ENCODE data around the gene OXCT2. TPM values are rescaled to one million over a fixed set of nuclear protein-coding genes. Genes with fewer than 3 reads are reported as not detected.

Gene OXCT2
- total RNA-seq, 1 donor from 2014 or later, result 0.36 TPM

DNA sequence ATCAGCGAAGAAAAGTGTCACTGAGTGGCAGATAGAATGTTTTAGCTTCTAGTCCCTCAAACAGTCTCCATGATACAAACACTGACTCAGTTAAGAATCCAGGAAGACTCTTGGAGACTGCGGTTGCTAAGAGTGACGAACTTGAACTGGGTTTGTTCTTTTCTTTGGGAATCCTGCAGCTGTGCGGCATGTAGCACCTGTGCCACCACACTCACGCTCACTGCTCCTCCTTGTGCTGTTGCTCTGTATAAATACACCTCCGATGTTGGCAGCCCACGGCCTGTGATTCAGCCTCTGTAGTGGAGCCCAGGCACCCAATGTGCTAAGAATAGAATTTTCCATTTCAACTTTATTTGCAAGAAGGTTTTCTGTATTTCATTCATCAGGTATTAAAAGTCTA lies 38.0 kb downstream of the OXCT2 start:
- DNase-seq (ENCODE audit: low spot score), result no peak
- Mint-ChIP-seq H3K27ac (ENCODE audit: unreplicated experiment) (no peak overlapping the region), H3K4me1 (ENCODE audit: unreplicated experiment) (no peaks in the 10 kb centered on the region), H3K27me3 (ENCODE audit: unreplicated experiment) (peaks cover 10% of the 10 kb centered on the region), H3K9me3 (ENCODE audit: unreplicated experiment) (no peaks in the 10 kb centered on the region), H3K4me3 (ENCODE audit: unreplicated experiment) (no peak overlapping the region), H3K36me3 (ENCODE audit: low read depth, unreplicated experiment) (peaks cover 6% of the 10 kb centered on the region)
- TF ChIP-seq, protein P1, sequence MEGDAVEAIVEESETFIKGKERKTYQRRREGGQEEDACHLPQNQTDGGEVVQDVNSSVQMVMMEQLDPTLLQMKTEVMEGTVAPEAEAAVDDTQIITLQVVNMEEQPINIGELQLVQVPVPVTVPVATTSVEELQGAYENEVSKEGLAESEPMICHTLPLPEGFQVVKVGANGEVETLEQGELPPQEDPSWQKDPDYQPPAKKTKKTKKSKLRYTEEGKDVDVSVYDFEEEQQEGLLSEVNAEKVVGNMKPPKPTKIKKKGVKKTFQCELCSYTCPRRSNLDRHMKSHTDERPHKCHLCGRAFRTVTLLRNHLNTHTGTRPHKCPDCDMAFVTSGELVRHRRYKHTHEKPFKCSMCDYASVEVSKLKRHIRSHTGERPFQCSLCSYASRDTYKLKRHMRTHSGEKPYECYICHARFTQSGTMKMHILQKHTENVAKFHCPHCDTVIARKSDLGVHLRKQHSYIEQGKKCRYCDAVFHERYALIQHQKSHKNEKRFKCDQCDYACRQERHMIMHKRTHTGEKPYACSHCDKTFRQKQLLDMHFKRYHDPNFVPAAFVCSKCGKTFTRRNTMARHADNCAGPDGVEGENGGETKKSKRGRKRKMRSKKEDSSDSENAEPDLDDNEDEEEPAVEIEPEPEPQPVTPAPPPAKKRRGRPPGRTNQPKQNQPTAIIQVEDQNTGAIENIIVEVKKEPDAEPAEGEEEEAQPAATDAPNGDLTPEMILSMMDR (IDR thresholded peaks at IDR 0.05; ENCODE audit: unreplicated experiment), result no peak

DNA sequence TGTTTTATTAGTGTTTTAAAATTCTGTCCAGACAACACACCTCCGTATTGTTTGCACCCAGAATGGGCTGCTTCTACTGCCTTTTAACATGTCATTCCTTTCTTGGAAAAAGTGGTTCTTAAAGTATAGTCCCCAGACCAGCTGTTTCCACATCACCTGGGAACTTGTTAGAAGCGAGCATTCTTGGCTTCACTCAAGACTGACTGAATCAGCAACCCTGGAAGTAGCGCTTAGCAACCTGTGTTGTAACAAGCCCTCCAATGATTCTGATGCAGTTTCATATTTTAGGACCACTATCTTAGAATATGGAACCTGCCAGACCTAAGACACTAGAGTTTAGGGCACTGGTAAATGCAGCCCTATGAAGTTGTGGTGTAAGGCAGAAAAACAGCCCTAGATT lies 38.4 kb downstream of the OXCT2 start:
- Mint-ChIP-seq H3K9me3 (ENCODE audit: unreplicated experiment) (no peaks in the 10 kb centered on the region), H3K27me3 (ENCODE audit: unreplicated experiment) (peaks cover 10% of the 10 kb centered on the region)
- DNase-seq (ENCODE audit: low spot score), result no peak

DNA sequence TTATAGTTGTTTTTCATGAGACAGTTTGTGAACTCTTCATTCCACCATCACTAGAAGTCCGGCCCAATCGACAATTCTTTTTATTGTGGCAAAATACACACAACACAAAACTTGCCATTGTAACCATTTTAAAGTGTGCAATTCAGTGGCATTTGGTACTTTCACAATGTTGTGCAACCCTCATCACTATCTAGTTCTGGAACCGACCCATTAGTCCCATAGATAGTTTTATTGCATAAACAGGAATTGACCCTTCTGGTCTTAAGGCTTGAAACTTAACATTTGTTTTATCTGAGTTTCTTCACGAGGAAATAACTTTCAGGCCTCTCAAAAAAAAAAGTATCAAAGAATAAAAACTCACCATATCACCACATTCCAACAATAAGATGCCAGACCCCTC lies 41.3 kb downstream of the OXCT2 start:
- H3K27ac Mint-ChIP-seq (ENCODE audit: unreplicated experiment), result no peak overlapping the region
- DNase-seq (ENCODE audit: low spot score), result no peak
- H3K4me1 Mint-ChIP-seq (ENCODE audit: unreplicated experiment), result no peaks in the 10 kb centered on the region
- H3K4me3 Mint-ChIP-seq (ENCODE audit: unreplicated experiment), result no peak overlapping the region
- no peaks in the 10 kb centered on the region for H3K36me3 Mint-ChIP-seq (ENCODE audit: low read depth, unreplicated experiment)
- peaks cover 14% of the 10 kb centered on the region for H3K27me3 Mint-ChIP-seq (ENCODE audit: unreplicated experiment)
- TF ChIP-seq, protein P1 (IDR thresholded peaks at IDR 0.05; ENCODE audit: unreplicated experiment), result no peak
- H3K9me3 Mint-ChIP-seq (ENCODE audit: unreplicated experiment), result no peaks in the 10 kb centered on the region

More for the DNA sequence above, 38.4 kb downstream of the OXCT2 start:
- Mint-ChIP-seq H3K4me1 (ENCODE audit: unreplicated experiment) (no peaks in the 10 kb centered on the region), H3K36me3 (ENCODE audit: low read depth, unreplicated experiment) (peaks cover 5% of the 10 kb centered on the region), H3K4me3 (ENCODE audit: unreplicated experiment) (no peak overlapping the region), H3K27ac (ENCODE audit: unreplicated experiment) (no peak overlapping the region)
- TF ChIP-seq, protein P1 (IDR thresholded peaks at IDR 0.05; ENCODE audit: unreplicated experiment), result no peak

DNA sequence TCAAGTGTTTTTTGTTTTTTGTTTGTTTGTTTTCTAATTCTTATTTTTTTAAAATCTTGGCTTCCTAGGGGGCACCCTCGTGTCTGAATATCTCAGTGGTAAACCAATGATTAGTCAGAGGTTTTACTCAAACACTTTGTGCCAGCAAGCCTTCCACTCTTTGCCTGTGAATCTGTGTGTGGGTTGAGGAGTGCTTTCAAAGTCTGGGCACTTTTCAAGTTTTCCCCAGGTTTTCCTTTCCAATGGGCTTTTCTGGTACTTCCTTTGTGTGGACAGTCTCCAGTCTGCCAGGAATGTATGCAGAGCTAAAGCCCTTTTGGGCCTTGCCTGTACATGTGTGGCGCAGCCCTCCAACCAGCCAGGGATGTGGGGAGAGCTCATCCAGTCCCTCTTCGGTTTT lies 42.1 kb downstream of the OXCT2 start:
- Mint-ChIP-seq H3K9me3 (ENCODE audit: unreplicated experiment) (no peaks in the 10 kb centered on the region), H3K4me1 (ENCODE audit: unreplicated experiment) (no peaks in the 10 kb centered on the region), H3K4me3 (ENCODE audit: unreplicated experiment) (no peak overlapping the region), H3K27me3 (ENCODE audit: unreplicated experiment) (peaks cover 14% of the 10 kb centered on the region), H3K27ac (ENCODE audit: unreplicated experiment) (no peak overlapping the region), H3K36me3 (ENCODE audit: low read depth, unreplicated experiment) (no peaks in the 10 kb centered on the region)
- TF ChIP-seq, protein P1 (IDR thresholded peaks at IDR 0.05; ENCODE audit: unreplicated experiment), result no peak
- DNase-seq (ENCODE audit: low spot score), result no peak

DNA sequence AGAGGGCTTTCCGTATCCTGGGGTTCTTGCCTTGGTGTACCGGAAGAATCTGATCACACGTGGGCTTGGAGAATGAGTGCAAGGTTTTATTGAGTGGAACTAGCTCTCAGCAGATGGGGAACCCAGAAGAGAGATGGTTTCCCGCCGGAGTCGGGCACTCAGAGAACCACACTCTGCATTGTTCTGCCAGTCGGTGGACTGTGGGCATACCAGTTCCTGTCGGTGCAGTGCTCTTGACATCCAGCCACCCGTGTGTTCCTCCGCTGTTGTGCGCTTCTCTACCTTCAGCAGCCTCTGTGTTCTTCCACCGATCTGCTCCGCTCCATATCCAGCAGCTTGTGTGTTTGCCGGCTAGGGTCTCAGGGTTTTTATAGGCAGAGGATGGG lies 43.2 kb downstream of the OXCT2 start:
- no peak for DNase-seq (ENCODE audit: low spot score)
- no peak overlapping the region for H3K27ac Mint-ChIP-seq (ENCODE audit: unreplicated experiment)
- no peak overlapping the region for H3K4me3 Mint-ChIP-seq (ENCODE audit: unreplicated experiment)
- H3K36me3 Mint-ChIP-seq (ENCODE audit: low read depth, unreplicated experiment), result no peaks in the 10 kb centered on the region
- H3K9me3 Mint-ChIP-seq (ENCODE audit: unreplicated experiment), result no peaks in the 10 kb centered on the region
- TF ChIP-seq, protein P1 (IDR thresholded peaks at IDR 0.05; ENCODE audit: unreplicated experiment), result no peak
- peaks cover 14% of the 10 kb centered on the region for H3K27me3 Mint-ChIP-seq (ENCODE audit: unreplicated experiment)
- no peaks in the 10 kb centered on the region for H3K4me1 Mint-ChIP-seq (ENCODE audit: unreplicated experiment)
